T-cell (primary cell): ENCODE results near the gene UBR1. TPM values are rescaled to one million over a fixed set of nuclear protein-coding genes. Genes with fewer than 3 reads are reported as not detected.
A peak's percentile ranks its signal among the peaks of the same experiment; 100 is the strongest.

Experiments
- ATAC-seq, 4 experiments: fragments of 200-7000 bp in 3 of 4; fragments of 150-1000 bp in 1 of 4; cut with Tn5 transposase; replicated peaks in 1 of 4; 1 replicate in 3 of 4; 2 replicates in 1 of 4; pipeline ENCODE4 v1.10.0; 2021; ENCODE audit warnings: moderate library complexity in 3 of 4, mild to moderate bottlenecking in 2 of 4, moderate number of reproducible peaks in 1 of 4
- CTCF ChIA-PET, 2 donors: fragments of 300-600 bp; sonication (Branson Sonifier 250); formaldehyde crosslinking; loops; one replicate each; lab custom pipeline; 2022; ENCODE audit warnings: antibody characterized with exemption in 2 of 2; lab: Charles Lee
- POLR2A ChIA-PET, 2 donors: fragments of 300-600 bp; sonication (Branson Sonifier 250); formaldehyde crosslinking; loops; one replicate each; lab custom pipeline; 2022; ENCODE audit warnings: antibody characterized with exemption in 2 of 2; lab: Charles Lee
- DNase-seq, 35 experiments: peaks; one replicate each; pipeline versions ENCODE4 v3.0.0 to v3.0.0-alpha.2; 2013 to 2023
- H3K27ac ChIP-seq: one replicate; pipeline ENCODE4 v1.5.1; 2013; ENCODE audit warnings: low read length
- H3K27me3 ChIP-seq, 2 experiments: replicated peaks in 1 of 2; 1 replicate in 1 of 2; 2 replicates in 1 of 2; pipeline versions ENCODE4 v1.6.1 to v1.7.0; 2013; ENCODE audit warnings: low read length in 1 of 2, mixed read lengths in 1 of 2; ENCODE audit not compliant: control insufficient read depth in 2 of 2, insufficient read depth in 2 of 2; ENCODE audit errors: extremely low read depth in 1 of 2
- H3K36me3 ChIP-seq, 2 donors: 1 replicate in 1 of 2; 2 replicates in 1 of 2; pipeline versions ENCODE4 v1.6.1 to v1.7.0; 2013; ENCODE audit warnings: low read length in 1 of 2; ENCODE audit not compliant: control insufficient read depth in 2 of 2, insufficient read depth in 1 of 2; ENCODE audit errors: extremely low read depth in 1 of 2
- H3K4me1 ChIP-seq, 2 experiments: 1 replicate in 1 of 2; 2 replicates in 1 of 2; pipeline versions ENCODE4 v1.6.1 to v1.7.0; 2013; ENCODE audit warnings: low read length in 2 of 2, mixed read lengths in 1 of 2; ENCODE audit not compliant: insufficient read depth in 2 of 2, control insufficient read depth in 1 of 2; ENCODE audit errors: extremely low read depth in 1 of 2
- H3K4me3 ChIP-seq, 2 donors: 1 replicate in 1 of 2; 2 replicates in 1 of 2; pipeline versions ENCODE4 v1.5.1 to v1.7.0; 2013; ENCODE audit warnings: mild to moderate bottlenecking in 2 of 2, low read length in 1 of 2, moderate library complexity in 1 of 2; ENCODE audit not compliant: control insufficient read depth in 1 of 2; ENCODE audit errors: extremely low read depth in 1 of 2
- H3K9me3 ChIP-seq: 2 replicates; pipeline ENCODE4 v1.7.0; 2013
- H3K27ac Mint-ChIP-seq, 2 donors: one replicate each; pipeline ENCODE4 v1.8.0; 2020 to 2021; ENCODE audit warnings: mild to moderate bottlenecking in 2 of 2, mixed read lengths in 2 of 2
- H3K27me3 Mint-ChIP-seq, 2 donors: one replicate each; pipeline ENCODE4 v1.8.0; 2021 to 2022; ENCODE audit warnings: mixed read lengths in 2 of 2
- H3K36me3 Mint-ChIP-seq: one replicate; pipeline ENCODE4 v1.8.0; 2021; ENCODE audit warnings: mixed read lengths
- H3K4me1 Mint-ChIP-seq, 3 donors: one replicate each; pipeline ENCODE4 v1.8.0; 2020 to 2022; ENCODE audit warnings: mixed read lengths in 3 of 3, mild to moderate bottlenecking in 1 of 3
- H3K4me3 Mint-ChIP-seq, 3 donors: one replicate each; pipeline ENCODE4 v1.8.0; 2020 to 2022; ENCODE audit warnings: mild to moderate bottlenecking in 3 of 3, mixed read lengths in 3 of 3, moderate library complexity in 3 of 3
- H3K9me3 Mint-ChIP-seq, 3 donors: one replicate each; pipeline ENCODE4 v1.8.0; 2020 to 2022; ENCODE audit warnings: mixed read lengths in 3 of 3
- WGBS: methylation state at CpG from one replicate; pipeline ENCODE4 v1.1.5; 2013; ENCODE audit warnings: missing lambda C conversion rate; ENCODE audit not compliant: insufficient coverage; 5-methylcytosine and 5-hydroxymethylcytosine counted together
- total RNA-seq, 35 experiments: library from RNA in 6 of 35; stranded (reverse) in 6 of 35; fragments of 120-200 nt in 1 of 35; gene quantifications; one replicate each; pipeline versions ENCODE4 v1.2.1 to v1.2.4 and lab custom pipeline; 2013 to 2026

Gene UBR1
- 10 to 100 TPM; 35.0 to 55.6 (median 41.0) TPM for total RNA-seq
- total RNA-seq (2013) = 45.9 TPM
- 81.3 to 281 (median 135) reads per million in 29 experiments for total RNA-seq (lab: John Stamatoyannopoulos, UW)

DNA sequence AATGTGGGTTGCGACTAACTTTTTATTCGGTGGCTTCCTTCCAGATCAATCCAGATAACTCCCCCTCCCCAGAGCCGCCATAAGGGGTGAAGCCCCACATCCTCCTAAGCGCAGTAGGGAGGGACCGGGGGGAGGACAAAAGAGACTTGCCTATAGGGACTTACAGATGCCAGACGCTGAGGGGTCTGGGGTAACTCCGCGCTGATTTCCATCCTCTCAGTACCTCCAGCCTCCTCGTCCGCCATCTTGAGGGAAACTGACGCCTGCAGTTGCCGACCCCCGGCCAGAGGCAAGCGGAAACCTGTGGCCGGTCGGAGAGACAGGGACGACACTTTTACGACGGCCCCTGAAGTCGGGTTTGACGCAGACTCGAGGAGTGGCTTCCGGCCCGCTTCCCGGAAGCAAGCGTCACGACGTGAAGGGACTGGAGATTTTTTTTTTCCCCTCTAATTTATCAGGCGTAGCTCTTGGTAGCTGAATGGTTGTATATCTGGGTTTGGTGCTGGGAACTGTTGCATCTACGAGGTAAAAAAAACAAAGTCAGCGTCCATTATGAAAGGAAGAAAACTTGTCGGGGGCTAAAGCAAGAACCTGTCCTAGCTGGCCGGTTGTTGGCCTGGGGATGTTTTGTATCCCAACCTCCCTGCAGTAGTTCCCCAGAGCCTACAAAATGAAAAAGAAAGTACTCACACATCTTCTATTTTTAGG, at the start of gene UBR1:
TSS of gene UBR1 (minus strand) at position 261 of the 708 bp plus-strand sequence. CDS start at position 245, 16 bp downstream.
- H3K27ac Mint-ChIP-seq = peak within 1 kb of the TSS; percentile 98 to 99
- peaks cover 25% of the 10 kb centered on the region for H3K36me3 Mint-ChIP-seq
- peaks cover 0 to 4% of the 10 kb centered on the region in 2 donors for H3K27me3 Mint-ChIP-seq
- no peaks in the 10 kb centered on the region for H3K9me3 Mint-ChIP-seq
- Histone ChIP-seq H3K36me3 (peaks cover 5 to 8% of the 10 kb centered on the region in 2 donors), H3K9me3 (no peaks in the 10 kb centered on the region), H3K27ac (peak within 1 kb of the TSS; percentile 94), H3K4me3 (peak within 1 kb of the TSS; percentile 72 to 80), H3K4me1 (peaks cover 18 to 19% of the 10 kb centered on the region in 2 experiments), H3K27me3 (no peaks in the 10 kb centered on the region)
- DNase-seq (peak; percentile 72 to 94 (median 88)), ATAC-seq (peak; percentile 89 to 94 (median 93))
- WGBS = 0% methylated on average over 15 of the region's 33 CpGs
- ChIA-PET POLR2A (interaction anchor here (0.6 to 1.1 kb wide), 8 partner anchors 9 to 224 kb away, joined by 3 to 4 read pairs (median 3); no protein-coding TSS in a partner anchor), CTCF (interaction anchor here in 1 of 2 donors (0.7 to 1.8 kb wide), 4 partner anchors 29 to 80 kb away, joined by 3 to 6 read pairs (median 4); no protein-coding TSS in a partner anchor)
- H3K4me3 Mint-ChIP-seq = peak within 1 kb of the TSS; percentile 86 to 98 (median 92)
- H3K4me1 Mint-ChIP-seq = peaks cover 48 to 53% (median 49%) of the 10 kb centered on the region in 3 donors

GRCh38 chr15:43153269-43153668, 47.4 kb upstream of the UBR1 start:
- Histone ChIP-seq H3K4me3 (no peak overlapping the region), H3K4me1 (peaks cover 7 to 11% of the 10 kb centered on the region in 2 experiments), H3K27me3 (no peaks in the 10 kb centered on the region), H3K27ac (no peak overlapping the region), H3K36me3 (peaks cover 0 to 29% of the 10 kb centered on the region in 2 donors), H3K9me3 (no peaks in the 10 kb centered on the region)
- POLR2A ChIA-PET = interaction anchor here in 1 of 2 donors (0.7 kb wide), 1 partner anchor 30 kb away, joined by 5 read pairs; no protein-coding TSS in a partner anchor
- peaks cover 14 to 19% (median 16%) of the 10 kb centered on the region in 3 donors for H3K4me1 Mint-ChIP-seq
- ATAC-seq = no peak
- H3K27ac Mint-ChIP-seq = no peak overlapping the region
- H3K36me3 Mint-ChIP-seq = peaks cover 38% of the 10 kb centered on the region
- H3K4me3 Mint-ChIP-seq = no peak overlapping the region
- no peak for DNase-seq
- CTCF ChIA-PET = no interaction called here
- no peaks in the 10 kb centered on the region for H3K27me3 Mint-ChIP-seq
- no peaks in the 10 kb centered on the region for H3K9me3 Mint-ChIP-seq

DNA sequence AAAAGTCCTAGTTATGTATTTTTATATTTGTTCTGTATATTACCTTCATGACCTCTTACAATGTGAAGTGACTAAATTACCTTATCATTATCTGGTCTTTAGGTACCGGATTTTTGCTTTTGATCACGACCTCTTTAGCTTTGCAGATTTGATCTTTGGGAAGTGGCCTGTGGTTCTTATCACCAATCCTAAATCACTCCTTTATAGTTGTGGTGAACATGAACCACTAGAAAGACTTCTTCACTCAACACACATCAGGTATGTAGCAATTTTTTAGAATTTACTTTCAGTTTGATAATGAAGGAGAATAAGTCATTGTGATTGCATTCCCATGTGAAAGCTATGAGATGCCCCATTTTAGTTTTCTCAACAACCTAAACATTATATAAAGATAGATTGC, 45.9 kb upstream of the UBR1 start:
- H3K4me3 Mint-ChIP-seq = peak overlapping the region in 1 of 3 donors; percentile 37
- WGBS = no CpG with 5 or more reads among the region's 2 CpGs
- Histone ChIP-seq H3K4me3 (no peak overlapping the region), H3K27me3 (no peaks in the 10 kb centered on the region), H3K4me1 (peaks cover 7 to 11% of the 10 kb centered on the region in 2 experiments), H3K9me3 (no peaks in the 10 kb centered on the region), H3K27ac (no peak overlapping the region), H3K36me3 (peaks cover 0 to 29% of the 10 kb centered on the region in 2 donors)
- H3K27ac Mint-ChIP-seq = no peak overlapping the region
- H3K9me3 Mint-ChIP-seq = no peaks in the 10 kb centered on the region
- ATAC-seq = peak; percentile 77 to 100 (median 91)
- H3K27me3 Mint-ChIP-seq = no peaks in the 10 kb centered on the region
- peaks cover 12 to 19% (median 16%) of the 10 kb centered on the region in 3 donors for H3K4me1 Mint-ChIP-seq
- ChIA-PET POLR2A (no interaction called here), CTCF (interaction anchor here in 1 of 2 donors (0.6 to 0.8 kb wide), 3 partner anchors 28 to 552 kb away, joined by 3 to 4 read pairs (median 3); no protein-coding TSS in a partner anchor)
- H3K36me3 Mint-ChIP-seq = peaks cover 32% of the 10 kb centered on the region
- peak in 7 of 35 experiments; percentile 8 to 66 (median 17) for DNase-seq

GRCh38 chr15:43150191-43150929, 44.5 kb upstream of the UBR1 start:
- DNase-seq (no peak), ATAC-seq (no peak)
- Mint-ChIP-seq H3K4me3 (no peak overlapping the region), H3K27me3 (no peaks in the 10 kb centered on the region), H3K36me3 (peaks cover 36% of the 10 kb centered on the region), H3K9me3 (no peaks in the 10 kb centered on the region), H3K4me1 (peaks cover 12 to 21% (median 16%) of the 10 kb centered on the region in 3 donors), H3K27ac (no peak overlapping the region)
- Histone ChIP-seq H3K4me3 (no peak overlapping the region), H3K27ac (no peak overlapping the region), H3K4me1 (peaks cover 7 to 11% of the 10 kb centered on the region in 2 experiments), H3K9me3 (no peaks in the 10 kb centered on the region), H3K27me3 (no peaks in the 10 kb centered on the region), H3K36me3 (peaks cover 0 to 29% of the 10 kb centered on the region in 2 donors)
- WGBS = no CpG with 5 or more reads among the region's 5 CpGs
- CTCF ChIA-PET = no interaction called here
- POLR2A ChIA-PET = no interaction called here

DNA sequence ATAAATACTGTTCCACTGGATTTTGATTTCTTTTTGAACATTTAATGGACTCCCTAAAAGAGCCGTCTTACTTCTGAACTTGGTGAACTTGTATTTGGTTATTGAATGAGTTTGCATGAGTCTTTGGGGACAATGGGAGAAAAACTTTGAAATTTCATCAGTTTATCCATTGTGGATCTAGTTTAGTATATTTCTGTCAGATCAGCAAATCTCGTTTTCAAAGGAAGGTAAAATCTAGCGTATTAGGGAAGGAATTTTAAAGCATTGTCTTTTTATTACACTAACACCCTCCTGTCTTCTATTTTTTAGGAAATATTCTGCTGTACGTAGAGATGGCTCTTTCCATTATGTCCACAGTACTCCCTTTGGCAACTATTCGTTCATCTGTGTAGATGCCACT, 40.3 kb upstream of the UBR1 start:
- Mint-ChIP-seq H3K4me3 (no peak overlapping the region), H3K36me3 (peaks cover 35% of the 10 kb centered on the region), H3K27ac (no peak overlapping the region), H3K4me1 (peaks cover 16 to 24% (median 18%) of the 10 kb centered on the region in 3 donors), H3K27me3 (no peaks in the 10 kb centered on the region), H3K9me3 (no peaks in the 10 kb centered on the region)
- CTCF ChIA-PET = no interaction called here
- no peaks in the 10 kb centered on the region for H3K9me3 ChIP-seq
- no peak for DNase-seq
- no peak for ATAC-seq
- POLR2A ChIA-PET = no interaction called here
- 100% methylated on average over 1 of the region's 5 CpGs for WGBS
- H3K27me3 ChIP-seq = no peaks in the 10 kb centered on the region
- H3K36me3 ChIP-seq = peaks cover 0 to 19% of the 10 kb centered on the region in 2 donors
- H3K4me1 ChIP-seq = peaks cover 3 to 6% of the 10 kb centered on the region in 2 experiments
- H3K4me3 ChIP-seq = no peak overlapping the region
- no peak overlapping the region for H3K27ac ChIP-seq

GRCh38 chr15:43144512-43144911, 38.7 kb upstream of the UBR1 start:
- DNase-seq = no peak
- POLR2A ChIA-PET = no interaction called here
- Histone ChIP-seq H3K9me3 (no peaks in the 10 kb centered on the region), H3K4me3 (no peak overlapping the region), H3K4me1 (peaks cover 0 to 6% of the 10 kb centered on the region in 2 experiments), H3K27ac (no peak overlapping the region), H3K36me3 (peaks cover 0 to 24% of the 10 kb centered on the region in 2 donors), H3K27me3 (no peaks in the 10 kb centered on the region)
- Mint-ChIP-seq H3K27me3 (no peaks in the 10 kb centered on the region), H3K4me1 (peaks cover 15 to 19% (median 17%) of the 10 kb centered on the region in 3 donors), H3K9me3 (no peaks in the 10 kb centered on the region), H3K4me3 (no peak overlapping the region), H3K36me3 (peaks cover 48% of the 10 kb centered on the region), H3K27ac (no peak overlapping the region)
- CTCF ChIA-PET = no interaction called here
- no peak for ATAC-seq
